ENCODE results near the gene FAT4.

The FAT4 gene

GRCh38 chr4:125319311-125319710 lies 4.6 kb downstream of the FAT4 start:
- no peak for DNase-seq

GRCh38 chr4:125321709-125322365 lies 7.1 kb downstream of the FAT4 start:
- DNase-seq = no peak

DNA sequence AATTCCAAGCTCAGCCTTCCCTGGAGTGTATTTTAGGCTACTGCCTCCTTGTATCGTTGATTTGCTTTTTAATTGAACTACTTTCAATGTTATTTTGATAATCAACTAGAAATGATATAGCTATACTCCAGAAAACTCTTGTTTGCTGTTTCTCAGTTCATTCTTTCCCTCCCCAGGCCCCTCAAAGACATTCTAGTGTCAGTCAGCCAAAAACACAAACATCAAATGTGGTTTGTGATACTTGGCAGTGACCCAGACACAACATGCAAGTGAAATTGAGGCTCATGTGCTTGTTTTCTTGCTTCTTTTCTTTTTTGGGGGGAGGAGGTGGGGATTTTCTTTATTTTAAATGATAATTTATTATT lies 7.6 kb downstream of the FAT4 start:
- DNase-seq = no peak

DNA sequence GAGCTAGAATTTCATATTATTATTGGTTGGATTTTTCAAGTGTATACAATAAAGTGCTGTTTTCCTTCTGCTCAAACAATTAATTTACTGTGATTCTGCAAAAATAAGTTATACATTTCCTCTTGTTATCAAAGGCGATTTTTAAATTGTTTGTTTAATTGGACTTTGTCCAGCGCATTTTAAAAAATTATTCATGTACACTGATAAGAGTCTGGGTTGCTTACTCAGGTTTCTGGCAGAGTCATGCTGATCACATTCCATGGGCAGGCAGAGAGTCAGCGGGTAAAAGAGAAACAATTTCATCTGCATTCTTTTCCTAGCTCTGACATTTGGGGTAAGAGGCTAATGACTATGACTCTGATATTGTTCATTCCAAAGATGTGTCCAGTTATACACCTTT lies 8.9 kb downstream of the FAT4 start:
- no peak for DNase-seq

GRCh38 chr4:125325733-125326132 lies 11.0 kb downstream of the FAT4 start:
- no peak for DNase-seq

DNA sequence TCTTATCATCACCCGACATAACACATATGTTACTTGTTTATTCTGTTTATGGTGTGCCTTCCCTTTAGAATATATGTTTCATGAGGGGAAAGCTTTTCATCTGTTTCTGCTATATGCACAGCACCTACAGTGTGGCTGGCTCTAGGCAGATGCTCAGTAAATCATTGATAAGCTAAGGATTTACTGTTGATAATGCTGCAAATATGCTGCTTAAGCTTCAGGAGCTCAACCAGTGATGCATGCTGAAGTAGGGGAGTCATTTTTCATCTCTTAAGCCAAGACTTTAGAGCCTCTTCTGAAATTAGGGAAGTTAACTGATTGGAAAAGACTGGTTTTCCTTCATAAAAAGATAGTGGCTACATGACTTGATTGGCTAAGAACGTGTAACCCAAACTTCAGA lies 16.4 kb downstream of the FAT4 start:
- no peak for DNase-seq

GRCh38 chr4:125334926-125335325 lies 20.2 kb downstream of the FAT4 start:
- DNase-seq = no peak

- no peak for DNase-seq
Measured at GRCh38 chr4:125338814-125339213, 24.1 kb downstream of the FAT4 start.

DNA sequence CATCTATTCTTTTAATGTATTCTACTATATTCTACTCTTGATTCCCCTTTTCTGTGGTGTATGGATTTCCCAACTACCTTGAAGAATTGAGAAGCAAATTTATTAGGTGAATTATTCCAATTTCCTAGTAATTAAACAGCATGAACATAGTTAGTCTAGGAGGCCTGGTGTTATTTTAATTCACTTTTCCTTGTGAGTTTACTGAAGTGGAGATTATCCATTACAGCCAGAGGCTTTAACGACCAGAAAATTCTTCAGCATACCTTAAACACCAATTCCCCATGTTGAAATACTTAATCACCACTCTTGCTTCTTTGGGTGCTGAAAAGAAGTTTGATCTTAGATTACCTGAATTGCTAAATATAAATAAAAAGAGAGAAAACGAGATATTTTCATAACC lies 29.4 kb downstream of the FAT4 start:
- no peak for DNase-seq

DNA sequence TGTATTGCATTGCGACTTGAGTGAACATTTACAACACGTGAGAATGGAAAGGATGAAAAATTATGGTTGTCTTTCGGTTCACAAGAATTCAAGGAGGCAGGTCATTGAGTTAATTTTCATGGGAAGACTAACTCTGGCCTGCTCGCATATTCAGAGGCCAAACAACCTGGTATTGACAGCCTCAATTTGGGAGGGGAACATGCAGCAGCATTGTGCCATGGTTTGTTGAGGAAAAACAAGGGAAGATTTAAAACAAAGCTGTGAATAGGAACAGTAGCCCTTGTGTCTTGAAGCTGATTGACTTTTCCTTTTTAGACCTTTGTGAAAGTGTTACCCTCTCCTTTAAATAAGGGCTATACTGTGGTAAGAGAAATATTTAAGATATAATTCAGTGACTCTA lies 31.9 kb downstream of the FAT4 start:
- no peak for DNase-seq

- DNase-seq = no peak
Measured at GRCh38 chr4:125350470-125351135, 35.8 kb downstream of the FAT4 start.

- no peak for DNase-seq
Measured at GRCh38 chr4:125352521-125352920, 37.8 kb downstream of the FAT4 start.

GRCh38 chr4:125353131-125353530 lies 38.4 kb downstream of the FAT4 start:
- DNase-seq = no peak

- DNase-seq = no peak
Measured at GRCh38 chr4:125355791-125356190, 41.0 kb downstream of the FAT4 start.

DNA sequence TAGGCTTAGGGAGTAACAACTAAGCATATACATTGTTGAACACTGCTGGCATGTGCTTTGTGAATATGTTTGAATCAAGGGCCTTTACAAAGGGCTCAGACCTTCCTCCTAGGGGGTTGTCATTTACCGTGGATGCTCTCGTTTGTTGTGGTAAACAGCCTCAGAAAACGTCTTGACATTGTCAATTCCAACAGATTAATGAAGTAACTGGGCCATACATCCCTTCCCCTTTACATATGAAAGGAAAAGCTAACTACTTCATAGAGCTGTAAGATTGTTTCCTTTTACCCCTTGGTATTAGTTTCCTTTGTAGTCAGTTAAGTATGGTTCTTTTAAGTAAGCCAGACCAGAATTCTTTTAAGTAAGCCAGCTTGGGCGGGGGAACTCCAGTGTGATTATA lies 42.9 kb downstream of the FAT4 start:
- DNase-seq = no peak

DNA sequence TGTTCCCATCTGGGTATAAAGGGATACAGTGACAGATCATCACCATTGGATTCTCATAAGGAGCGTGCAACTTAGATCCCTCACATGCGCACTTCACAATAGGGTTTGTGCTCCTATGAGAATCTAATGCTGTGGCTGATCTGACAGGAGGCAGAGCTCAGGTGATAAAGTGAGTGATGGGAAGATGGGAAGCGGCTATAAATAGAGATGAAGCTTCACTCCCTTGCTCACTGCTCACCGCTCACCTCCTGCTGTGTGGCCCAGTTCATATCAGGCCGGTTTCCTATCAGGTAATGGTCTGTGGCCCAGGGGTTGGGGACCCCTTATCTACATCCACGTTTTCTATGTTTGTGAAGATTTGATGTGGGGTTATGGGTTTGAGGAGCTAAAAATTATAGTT lies 43.7 kb downstream of the FAT4 start:
- DNase-seq = no peak

GRCh38 chr4:125359363-125359762 lies 44.6 kb downstream of the FAT4 start:
- no peak for DNase-seq

GRCh38 chr4:125359960-125360634 lies 45.3 kb downstream of the FAT4 start:
- DNase-seq = no peak

GRCh38 chr4:125360727-125361126 lies 46.0 kb downstream of the FAT4 start:
- DNase-seq = no peak
